Heart left ventricle (tissue), 16 donors: ENCODE data around the gene SEMA4G. TPM values are rescaled to one million over a fixed set of nuclear protein-coding genes. Genes with fewer than 3 reads are reported as not detected.

Source experiments
- ATAC-seq, 4 donors: fragments of 200-7000 bp; cut with Tn5 transposase; one replicate each; pipeline ENCODE4 v1.9.1; 2020 to 2022; ENCODE audit warnings: moderate library complexity in 4 of 4, mild to moderate bottlenecking in 3 of 4, moderate number of reproducible peaks in 1 of 4
- DNase-seq, 5 donors: peaks; one replicate each; pipeline ENCODE4 v3.0.0-alpha.2; 2020
- H3K27ac ChIP-seq, 12 donors: fragments of 200-600 bp; sonication (generic) in 4 of 12; one replicate each; pipeline versions ENCODE4 v1.5.0 to v1.8.0; 2016 to 2022; ENCODE audit warnings: mild to moderate bottlenecking in 2 of 12
- H3K27me3 ChIP-seq, 9 donors: fragments of 200-600 bp; sonication (generic) in 2 of 9; one replicate each; pipeline versions ENCODE4 v1.5.1 to v1.8.0; 2016 to 2022; ENCODE audit warnings: mild to moderate bottlenecking in 3 of 9
- H3K36me3 ChIP-seq, 9 donors: fragments of 200-600 bp; sonication (generic) in 2 of 9; one replicate each; pipeline versions ENCODE4 v1.5.0 to v1.8.0; 2018 to 2022; ENCODE audit warnings: mild to moderate bottlenecking in 2 of 9
- H3K4me1 ChIP-seq, 12 donors: fragments of 200-600 bp; sonication (generic) in 4 of 12; one replicate each; pipeline versions ENCODE4 v1.5.0 to v1.8.0; 2016 to 2022; ENCODE audit warnings: mild to moderate bottlenecking in 3 of 12
- H3K4me3 ChIP-seq, 12 donors: fragments of 200-600 bp; sonication (generic) in 4 of 12; one replicate each; pipeline versions ENCODE4 v1.5.0 to v1.8.0; 2017 to 2022; ENCODE audit warnings: mild to moderate bottlenecking in 9 of 12, moderate library complexity in 4 of 12
- H3K9me3 ChIP-seq, 12 donors: fragments of 200-600 bp; sonication (generic) in 4 of 12; one replicate each; pipeline versions ENCODE4 v1.5.0 to v1.8.0; 2016 to 2022; ENCODE audit warnings: mild to moderate bottlenecking in 1 of 12
- CTCF ChIP-seq, 12 donors: fragments of 200-600 bp; sonication (generic) in 4 of 12; IDR thresholded peaks; one replicate each; pipeline versions ENCODE4 v1.5.0 to v1.8.0; 2018 to 2022; ENCODE audit warnings: antibody characterized with exemption in 12 of 12, mild to moderate bottlenecking in 5 of 12
- POLR2A ChIP-seq, 2 donors: fragments of 450-650 bp; IDR thresholded peaks; one replicate each; pipeline ENCODE4 v1.6.1; 2017; ENCODE audit warnings: antibody characterized with exemption in 2 of 2, mild to moderate bottlenecking in 2 of 2, moderate library complexity in 2 of 2
- WGBS, 4 donors: extraction: QIAGEN DNeasy Blood & Tissue Kit in 2 of 4; methylation state at CpG; one replicate each; pipeline versions ENCODE4 v1.1.5 to v1.1.7; 2013 to 2018; 5-methylcytosine and 5-hydroxymethylcytosine counted together
- intact Hi-C, 10 donors: fragments of 100-400 bp; cut with DNase I; formaldehyde crosslinking; loops; one replicate each; pipeline versions ENCODE4 v1.11.1 to v1.14.2; 2022
- polyA plus RNA-seq, 2 donors: library from polyadenylated mRNA; stranded (reverse); fragments of 200-250 nt; gene quantifications; one replicate each; pipeline ENCODE4 v1.2.3, GENCODE V29; 2013
- total RNA-seq, 9 donors: library from RNA; depleted of rRNA in 2 of 9; stranded (reverse); fragments of >200 nt in 2 of 9; fragmentation: NEBNext Ultra II Directional in 3 of 9; extraction: Animal tissue kit (Norgen Biotek cat#: 25700) in 3 of 9; gene quantifications; one replicate each; pipeline versions ENCODE4 v1.1.0 to v1.2.4, GENCODE V29; 2016 to 2023
- donor health status: ischemic (EF 13 %, LVEDD 7.1; RV severe dilation, severe dysfunction).
- donor health status: healthy with polysubstance abuse.
- donor health status: DM: no; HTN: yes; CAD: no.
- donor health status: DM: no; HTN: no; CAD: no.
- donor health status: ischemic (EF 25% LVEDD 6.9; RV normal size, moderate dysfunction).
- donor health status: ischemic (EF 25% LVEDD 5.7; RV mildly dilated, moderate dysfunction).
- donor health status: healthy.
- donor health status: DM: yes; HTN: yes; CAD: no.
- donor health status: ischemic (EF 35%, LVEDD 5.7; RV mildly dilated, moderate dysfunction).
- donor health status: nonischemic (EF 11% LVEDD 7.7; RV severe dilation, severe dysfunction).
- donor health status: DM: yes; HTN: yes; CAD: no.
- donor health status: PGD.
- donor health status: ischemic (EF 29% LVEDD 5.4; RV normal size, mild dysfunction).
- donor health status: nonischemic (EF 23%, LVEDD 6.1; RV moderate dilation, normal function).

Gene SEMA4G
- total and polyA plus RNA-seq, 11 donors = 0.22 to 1.8 (median 1.00) TPM

- H3K27me3 ChIP-seq = peaks cover 0 to 5% (median 0%) of the 10 kb centered on the region in 9 donors
- intact Hi-C loops = no loop called here
- TF ChIP-seq POLR2A (IDR thresholded peaks at IDR 0.05) (no peak), CTCF (IDR thresholded peaks at IDR 0.05) (no peak)
- H3K27ac ChIP-seq = no peak overlapping the region
- H3K4me1 ChIP-seq = peaks cover 0 to 17% (median 14%) of the 10 kb centered on the region in 12 donors
- DNase-seq (no peak), ATAC-seq (no peak)
- H3K36me3 ChIP-seq = peaks cover 0 to 46% (median 39%) of the 10 kb centered on the region in 9 donors
- no peaks in the 10 kb centered on the region for H3K9me3 ChIP-seq
- no peak overlapping the region for H3K4me3 ChIP-seq
- 85 to 93% (median 91%) methylated on average over 2 of the region's 2 CpGs for WGBS, 4 donors
Observed at GRCh38 chr10:100967332-100967731, 2.0 kb upstream of the SEMA4G start.

DNA sequence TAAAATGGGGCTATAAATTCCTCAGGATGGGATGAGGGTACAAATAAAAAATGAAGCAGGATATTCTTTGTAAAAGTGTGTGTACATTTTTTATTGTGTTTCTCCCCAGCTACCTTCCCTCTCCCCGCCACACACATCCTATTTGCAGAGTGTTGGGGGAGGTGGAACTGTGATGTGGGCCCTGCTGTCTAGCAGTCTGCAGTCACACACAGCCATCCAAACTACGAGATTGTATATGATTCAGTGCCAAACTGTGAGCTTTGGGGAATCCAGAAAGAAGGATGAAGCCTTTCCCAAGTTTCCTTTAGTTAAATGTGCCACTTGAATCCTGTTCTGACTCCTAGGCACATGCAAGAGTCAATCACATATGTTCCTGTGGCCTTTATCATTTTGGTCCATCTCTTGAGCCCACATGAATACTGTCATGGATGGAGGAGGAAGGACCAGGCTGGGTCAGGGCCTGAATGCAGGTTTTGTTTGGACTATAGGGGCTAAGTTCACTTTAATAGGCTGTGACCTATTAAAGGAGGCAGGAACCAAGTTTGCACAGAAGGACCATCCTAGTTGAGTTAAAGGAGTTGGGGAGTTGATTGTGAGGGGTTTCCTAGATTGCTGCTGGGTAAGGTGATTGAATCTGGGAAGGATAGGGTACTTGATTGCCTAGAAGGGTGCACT is 1.1 kb upstream of the SEMA4G start:
- no peak for DNase-seq
- TF ChIP-seq POLR2A (IDR thresholded peaks at IDR 0.05) (no peak), CTCF (IDR thresholded peaks at IDR 0.05) (no peak)
- peaks cover 0 to 5% (median 0%) of the 10 kb centered on the region in 9 donors for H3K27me3 ChIP-seq
- H3K9me3 ChIP-seq = no peaks in the 10 kb centered on the region
- ATAC-seq = no peak
- H3K4me1 ChIP-seq = peaks cover 0 to 17% (median 14%) of the 10 kb centered on the region in 12 donors
- 83 to 96% (median 87%) methylated on average over 2 of the region's 2 CpGs for WGBS, 4 donors
- no peak overlapping the region for H3K4me3 ChIP-seq
- no peak overlapping the region for H3K27ac ChIP-seq
- intact Hi-C loops = loop anchor here in 5 of 10 donors (1.0 to 2.0 kb wide), 3 partner anchors 45 to 47 kb away; no protein-coding TSS in a partner anchor
- peaks cover 0 to 37% (median 31%) of the 10 kb centered on the region in 9 donors for H3K36me3 ChIP-seq

GRCh38 chr10:100968863-100969186 is 479 bp upstream of the SEMA4G start:
- TF ChIP-seq CTCF (IDR thresholded peaks at IDR 0.05) (no peak), POLR2A (IDR thresholded peaks at IDR 0.05) (no peak)
- H3K4me3 ChIP-seq = peak overlapping the region; percentile 47 to 75 (median 62)
- no peaks in the 10 kb centered on the region for H3K9me3 ChIP-seq
- ATAC-seq (peak in 3 of 4 donors; percentile 3 to 41 (median 23)), DNase-seq (no peak)
- WGBS, 4 donors = 11 to 21% (median 17%) methylated on average over 8 to 9 of the region's 9 CpGs
- peaks cover 0 to 17% (median 14%) of the 10 kb centered on the region in 12 donors for H3K4me1 ChIP-seq
- intact Hi-C loops = loop anchor here in 5 of 10 donors (1.0 to 2.0 kb wide), 3 partner anchors 44 to 46 kb away; no protein-coding TSS in a partner anchor
- peaks cover 0 to 5% (median 0%) of the 10 kb centered on the region in 9 donors for H3K27me3 ChIP-seq
- no peak overlapping the region for H3K27ac ChIP-seq
- peaks cover 0 to 31% (median 24%) of the 10 kb centered on the region in 9 donors for H3K36me3 ChIP-seq

DNA sequence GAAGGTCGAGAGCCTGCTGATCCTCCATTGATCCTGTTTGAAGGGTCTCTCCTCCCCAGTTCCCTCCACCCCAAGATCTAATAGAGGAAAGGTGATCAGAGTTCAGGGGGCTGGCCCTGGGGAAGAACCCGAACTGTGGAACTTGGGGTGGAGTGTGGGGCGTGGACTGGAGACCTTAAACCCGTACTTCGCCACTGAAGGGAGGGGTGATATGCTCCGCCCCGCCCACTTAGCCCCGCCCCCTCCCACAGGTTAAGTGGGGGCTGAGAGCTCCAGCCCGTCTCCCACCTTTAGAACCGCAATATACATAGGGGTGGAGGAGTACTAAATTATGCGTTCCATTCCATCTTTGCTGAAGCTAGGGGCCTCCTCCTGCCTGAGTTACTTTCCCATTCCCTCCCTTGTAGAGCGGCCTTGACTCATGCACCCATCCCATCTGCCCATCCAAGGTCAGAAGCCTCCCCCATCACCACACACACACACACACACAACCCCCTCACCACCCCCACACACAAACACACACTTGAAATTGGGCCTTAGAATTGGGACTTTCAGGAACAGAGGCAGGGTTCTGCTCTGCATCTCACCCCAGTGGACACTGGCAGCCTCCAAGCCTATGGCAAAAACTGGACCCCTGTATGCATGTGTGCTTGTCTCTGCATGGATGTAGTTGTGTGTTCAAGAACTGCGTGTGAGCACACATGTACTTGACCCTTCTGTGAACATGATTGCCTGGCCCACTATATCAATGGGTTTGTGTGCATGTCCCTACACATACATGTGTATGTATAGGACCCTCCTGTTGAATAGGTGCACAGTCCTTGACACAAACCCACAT is 991 bp downstream of the SEMA4G start:
- H3K4me3 ChIP-seq = peak overlapping the region in 9 of 12 donors; percentile 54 to 75 (median 62)

More for the DNA sequence above, 991 bp downstream of the SEMA4G start:
- peaks cover 0 to 5% (median 0%) of the 10 kb centered on the region in 9 donors for H3K27me3 ChIP-seq
- WGBS, 4 donors = 53 to 74% (median 60%) methylated on average over 11 to 13 of the region's 13 CpGs
- DNase-seq (no peak), ATAC-seq (peak in 1 of 4 donors; percentile 15)
- peaks cover 0 to 16% (median 13%) of the 10 kb centered on the region in 9 donors for H3K36me3 ChIP-seq
- peaks cover 0 to 17% (median 14%) of the 10 kb centered on the region in 12 donors for H3K4me1 ChIP-seq
- no peak overlapping the region for H3K27ac ChIP-seq
- TF ChIP-seq POLR2A (IDR thresholded peaks at IDR 0.05) (no peak), CTCF (IDR thresholded peaks at IDR 0.05) (no peak)
- no peaks in the 10 kb centered on the region for H3K9me3 ChIP-seq
- intact Hi-C loops = no loop called here
